ENCODE data around the gene DUSP9.

DNA sequence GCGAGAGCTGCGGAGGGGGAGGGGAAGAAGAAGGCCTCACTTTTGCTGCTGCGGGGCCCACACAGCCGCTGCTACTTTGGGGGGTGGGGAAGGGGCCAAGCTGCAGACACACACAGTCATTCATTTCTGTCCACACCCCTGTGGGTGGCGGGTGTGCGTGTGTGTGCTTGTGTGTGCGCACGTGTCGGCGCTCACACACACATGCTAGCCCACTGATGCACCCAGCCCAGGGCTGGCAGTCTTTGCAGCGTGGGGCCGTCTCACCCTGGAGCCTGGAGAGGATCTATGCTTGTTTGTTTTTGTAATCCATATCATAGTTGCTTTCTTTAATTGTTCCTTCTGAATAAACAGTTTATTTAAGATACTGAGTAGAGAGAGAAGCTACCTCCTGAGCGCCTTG is 4.0 kb downstream of the DUSP9 start:
- TF ChIP-seq, protein P1, sequence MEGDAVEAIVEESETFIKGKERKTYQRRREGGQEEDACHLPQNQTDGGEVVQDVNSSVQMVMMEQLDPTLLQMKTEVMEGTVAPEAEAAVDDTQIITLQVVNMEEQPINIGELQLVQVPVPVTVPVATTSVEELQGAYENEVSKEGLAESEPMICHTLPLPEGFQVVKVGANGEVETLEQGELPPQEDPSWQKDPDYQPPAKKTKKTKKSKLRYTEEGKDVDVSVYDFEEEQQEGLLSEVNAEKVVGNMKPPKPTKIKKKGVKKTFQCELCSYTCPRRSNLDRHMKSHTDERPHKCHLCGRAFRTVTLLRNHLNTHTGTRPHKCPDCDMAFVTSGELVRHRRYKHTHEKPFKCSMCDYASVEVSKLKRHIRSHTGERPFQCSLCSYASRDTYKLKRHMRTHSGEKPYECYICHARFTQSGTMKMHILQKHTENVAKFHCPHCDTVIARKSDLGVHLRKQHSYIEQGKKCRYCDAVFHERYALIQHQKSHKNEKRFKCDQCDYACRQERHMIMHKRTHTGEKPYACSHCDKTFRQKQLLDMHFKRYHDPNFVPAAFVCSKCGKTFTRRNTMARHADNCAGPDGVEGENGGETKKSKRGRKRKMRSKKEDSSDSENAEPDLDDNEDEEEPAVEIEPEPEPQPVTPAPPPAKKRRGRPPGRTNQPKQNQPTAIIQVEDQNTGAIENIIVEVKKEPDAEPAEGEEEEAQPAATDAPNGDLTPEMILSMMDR (conservative IDR thresholded peaks at IDR 0.05; ENCODE audit: low read depth, low read length), result no peak
- no peak for TF ChIP-seq EZH2phosphoT487 (IDR thresholded peaks at IDR 0.05; ENCODE audit: borderline replicate concordance, low read length)
